HepG2 (cell line): Measurements from ENCODE around the gene SLC34A3. TPM values are rescaled to one million over a fixed set of nuclear protein-coding genes. Genes with fewer than 3 reads are reported as not detected.

Experiments
- CBX5 ChIP-seq: sonication (generic); formaldehyde crosslinking; IDR thresholded peaks from 2 replicates; pipeline ENCODE4 v1.4.0; 2020; ENCODE audit warnings: missing genetic modification reagents, borderline replicate concordance
- DNMT3B ChIP-seq: conservative IDR thresholded peaks from 2 replicates; pipeline ENCODE4 v1.6.1; 2016; ENCODE audit warnings: missing biosample characterization, control low read depth
- GPBP1L1 ChIP-seq: sonication (generic); formaldehyde crosslinking; IDR thresholded peaks from 2 replicates; pipeline ENCODE4 v1.5.0; 2020; ENCODE audit warnings: mild to moderate bottlenecking, missing genetic modification reagents
- NFKB2 ChIP-seq: sonication (generic); formaldehyde crosslinking; IDR thresholded peaks from 2 replicates; pipeline ENCODE4 v1.4.0; 2020; ENCODE audit warnings: missing genetic modification reagents, borderline replicate concordance
- PATZ1 ChIP-seq: sonication (generic); formaldehyde crosslinking; IDR thresholded peaks from 2 replicates; pipeline ENCODE4 v1.4.0; 2020; ENCODE audit warnings: missing genetic modification reagents
- ZBTB38 ChIP-seq: sonication (generic); formaldehyde crosslinking; IDR thresholded peaks from 2 replicates; pipeline ENCODE4 v1.5.1; 2020; ENCODE audit warnings: mild to moderate bottlenecking, missing genetic modification reagents
- ZNF720 ChIP-seq: sonication (generic); formaldehyde crosslinking; IDR thresholded peaks from 2 replicates; pipeline ENCODE4 v1.4.0; 2020; ENCODE audit warnings: missing genetic modification reagents
- ZNF83 ChIP-seq: sonication (generic); formaldehyde crosslinking; IDR thresholded peaks from 2 replicates; pipeline ENCODE4 v1.4.0; 2020; ENCODE audit warnings: missing genetic modification reagents, mild to moderate bottlenecking, borderline replicate concordance
- polyA plus RNA-seq, 8 experiments: library from polyadenylated mRNA; depleted of rRNA in 3 of 8; stranded (reverse) in 7 of 8; unstranded in 1 of 8; fragments of >200 nt; fragmentation: Illumina TruSeq in 4 of 8; extraction: Trizol in 4 of 8; gene quantifications; 2 replicates each; pipeline versions ENCODE4 v1.2.1 to v1.2.3, GENCODE V29; 2011 to 2016; ENCODE audit warnings: low read depth in 4 of 8, missing spikeins in 1 of 8, mixed read lengths in 1 of 8; ENCODE audit not compliant: insufficient read depth in 1 of 8
- total RNA-seq, 5 experiments: library from RNA; depleted of rRNA; stranded (reverse); fragments of >200 nt; fragmentation: Illumina TruSeq; extraction: Trizol; gene quantifications; 2 replicates each; pipeline ENCODE4 v1.2.3, GENCODE V29; 2016; ENCODE audit warnings: low read depth in 1 of 5

The SLC34A3 gene
- total and polyA plus RNA-seq, 2 of the 13 experiments (the other 11 are each of a cell fraction or from before 2014, with no cell fraction given): 0.07 to 1.0 TPM

GRCh38 chr9:137227054-137227852 is 3.4 kb upstream of the SLC34A3 start, which contains the start of gene RNF224 (continued):
- TF ChIP-seq PATZ1 (CRISPR knock-in tag) (peak; percentile 31; the same call in 1 of the 2 replicates), ZNF720 (CRISPR knock-in tag) (no peak), DNMT3B (no peak), ZBTB38 (CRISPR knock-in tag) (0 out of 2 replicates have a peak, but pooled peaks have one; percentile 17), CBX5 (CRISPR knock-in tag) (peak; percentile 48; the same call in 1 of the 2 replicates), GPBP1L1 (CRISPR knock-in tag) (no peak), NFKB2 (CRISPR knock-in tag) (peak; percentile 4; the same call in 1 of the 2 replicates), ZNF83 (no peak)
